Fibroblast of skin of left quadriceps (primary cell): ENCODE measurements around the gene ZNF425.
"Not testable (repeated sequence)": the region's sequence is repeated elsewhere in the genome, so short reads cannot be mapped to it uniquely, and the experiment has no call there.

ENCODE experiments used
- DNase-seq, 2 experiments: peaks; one replicate each; pipeline ENCODE4 v3.0.0-alpha.2; 2013; ENCODE audit warnings: low read depth in 2 of 2

The ZNF425 gene

DNA sequence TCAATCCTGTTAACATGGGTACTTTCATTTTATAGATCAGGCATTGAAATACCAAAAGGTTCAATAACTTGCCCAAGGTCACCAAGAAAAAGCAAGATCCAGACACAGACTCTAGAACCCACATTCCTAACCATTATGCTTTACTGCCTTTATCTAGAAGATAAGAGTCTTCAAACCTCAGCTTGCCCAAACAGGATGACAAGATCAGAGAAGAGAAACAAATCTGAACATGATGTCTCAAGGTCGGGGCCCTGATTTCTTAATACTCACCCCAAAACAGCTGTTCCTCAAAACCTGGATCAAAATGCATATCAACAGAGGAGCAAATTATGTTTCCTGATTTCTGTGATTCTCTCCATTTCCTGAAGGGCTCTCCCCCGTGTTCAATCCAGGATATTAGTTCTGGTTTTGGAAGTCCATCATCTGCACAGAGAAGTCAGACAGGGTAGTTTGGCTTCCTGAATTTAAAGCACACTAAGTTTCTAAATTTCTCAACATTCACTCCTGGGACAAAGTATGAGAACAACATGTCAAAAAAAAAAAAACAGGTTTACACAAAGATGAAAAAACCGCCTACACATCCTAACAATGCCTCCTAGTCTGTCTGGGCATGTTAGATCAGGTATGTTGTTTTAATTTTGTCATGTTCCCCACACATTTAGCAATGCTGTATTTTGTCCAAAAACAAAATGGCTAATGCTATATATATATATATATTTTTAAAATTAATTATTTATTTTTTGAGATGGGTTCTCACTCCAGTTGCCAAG is 51.8 kb downstream of the ZNF425 start:
- no peak for DNase-seq

DNA sequence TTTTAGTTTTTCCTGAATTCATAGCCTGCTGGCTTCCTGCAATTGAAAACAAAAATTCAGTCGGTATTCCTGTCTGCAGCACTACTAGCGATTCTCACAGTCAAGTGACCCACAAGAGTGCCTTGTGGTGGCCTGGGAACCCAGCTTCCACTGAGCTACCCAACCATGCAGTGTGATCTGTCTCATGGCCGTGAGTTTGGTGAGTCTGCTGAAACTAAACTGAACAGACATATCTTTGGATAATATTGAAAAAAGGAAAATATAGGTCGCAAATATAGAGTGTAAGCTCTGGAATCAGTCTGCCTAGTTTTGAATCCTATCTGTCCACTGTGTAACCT is 53.7 kb downstream of the ZNF425 start:
- no peak for DNase-seq

DNA sequence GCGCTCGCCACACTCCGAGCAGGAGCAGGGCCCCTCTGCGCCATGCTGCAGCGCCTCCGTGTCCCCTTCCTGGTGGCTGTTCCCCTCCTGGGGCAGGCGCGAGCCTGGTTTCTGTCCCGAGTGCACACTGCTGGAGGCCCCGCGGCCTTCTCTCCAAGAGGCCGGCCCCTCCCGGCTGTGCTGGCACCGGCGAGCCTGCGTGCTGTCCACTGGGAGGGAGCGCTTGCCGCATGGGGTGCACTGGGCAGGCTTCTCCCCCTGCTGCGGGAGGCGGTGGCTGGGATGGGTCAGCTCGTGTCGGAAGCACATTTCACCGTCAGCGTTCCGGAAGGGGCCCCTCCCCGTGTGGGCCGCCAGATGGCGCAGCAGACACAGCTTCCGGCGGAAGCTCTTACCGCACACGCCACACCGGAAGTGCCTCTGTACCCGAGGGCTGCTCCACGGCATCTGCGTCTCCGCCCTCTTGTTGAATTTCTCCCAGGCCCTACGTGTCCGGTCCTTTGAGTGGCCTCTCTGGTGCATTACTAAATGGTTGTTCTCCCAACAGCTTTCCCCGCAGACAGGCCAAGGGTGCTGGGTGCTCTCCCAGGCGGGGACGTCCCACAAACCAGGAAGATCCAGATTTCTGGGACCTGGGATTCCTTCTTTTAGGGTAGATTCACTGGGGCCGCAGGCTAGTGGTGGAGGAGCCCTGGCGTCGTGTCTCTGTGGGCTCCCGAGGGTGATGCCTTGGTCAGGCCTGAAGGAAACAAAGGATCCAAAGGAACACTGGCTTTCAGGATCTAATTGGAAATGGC is 54.3 kb downstream of the ZNF425 start:
- no peak for DNase-seq

DNA sequence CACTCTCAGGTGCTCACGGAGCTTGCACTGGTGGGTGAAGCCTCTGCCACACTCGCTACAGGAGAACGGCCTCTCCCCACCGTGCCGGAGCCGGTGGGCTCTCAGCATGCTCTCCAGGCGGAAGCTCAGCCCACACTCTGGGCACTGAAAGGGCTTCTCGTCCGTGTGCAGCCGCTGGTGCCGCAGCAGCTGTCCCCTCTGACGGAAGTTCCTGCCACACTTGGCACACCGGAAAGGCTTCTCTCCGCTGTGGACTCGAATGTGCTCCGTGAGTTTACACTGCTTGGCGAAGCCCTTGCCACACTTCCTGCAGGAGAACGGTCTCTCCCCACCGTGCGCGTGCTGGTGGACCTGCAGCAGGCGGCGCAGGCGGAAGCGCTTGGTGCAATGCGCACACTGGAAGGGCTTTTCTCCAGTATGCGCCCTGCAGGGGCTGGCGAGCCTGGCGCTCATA is 54.9 kb downstream of the ZNF425 start:
- DNase-seq, result no peak

DNA sequence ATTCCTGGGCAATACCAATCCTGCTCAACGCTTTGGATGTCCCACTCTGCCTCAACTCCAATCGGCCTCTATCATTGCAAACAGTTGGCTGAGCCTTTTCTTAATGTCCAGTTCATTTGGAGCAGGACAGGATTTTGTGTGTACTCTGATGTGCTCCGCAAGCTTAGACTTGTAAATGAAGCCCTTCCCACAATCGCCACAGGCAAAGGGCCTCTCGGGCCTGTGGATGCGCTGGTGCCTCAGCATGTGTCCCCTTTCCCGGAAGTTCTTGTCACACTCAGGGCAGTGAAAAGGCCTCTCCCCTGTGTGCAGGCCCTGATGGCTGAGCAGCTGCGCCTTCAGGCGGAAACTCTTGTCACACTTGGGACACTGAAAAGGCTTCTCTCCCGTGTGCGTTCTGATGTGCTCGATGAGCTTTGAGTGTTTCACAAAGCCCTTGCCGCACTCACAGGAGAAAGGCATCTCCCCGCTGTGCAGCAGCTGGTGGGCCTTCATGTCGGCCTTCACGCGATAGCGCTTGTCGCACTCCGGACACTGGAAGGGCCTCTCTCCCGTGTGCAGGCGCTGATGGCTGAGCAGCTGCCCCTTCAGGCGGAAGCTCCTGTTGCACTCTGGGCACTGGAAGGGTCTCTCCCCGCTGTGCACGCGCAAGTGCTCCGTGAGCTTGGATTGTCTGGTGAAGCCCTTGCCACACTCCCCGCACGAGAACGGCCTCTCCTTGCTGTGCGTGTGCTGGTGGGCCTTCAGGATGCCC is 55.6 kb downstream of the ZNF425 start:
- DNase-seq, result no peak

DNA sequence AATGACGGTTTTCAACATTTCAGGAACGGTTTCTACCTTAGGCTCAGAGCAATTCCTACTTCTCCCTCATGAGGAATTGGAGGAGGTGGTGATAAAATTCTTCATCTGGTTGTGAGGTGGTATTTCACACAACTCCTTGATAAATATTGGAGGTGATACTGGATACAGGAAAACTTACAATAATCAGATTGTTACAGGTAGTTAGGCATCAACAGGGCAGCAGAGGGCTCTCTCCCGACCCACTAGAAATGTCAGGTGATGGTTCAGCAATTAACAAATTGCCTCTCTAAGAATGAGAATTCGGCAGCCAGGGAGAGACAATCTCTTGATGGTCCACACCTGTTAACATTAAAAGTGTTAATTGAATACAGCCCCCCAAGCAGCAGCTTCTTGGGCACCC is 58.3 kb downstream of the ZNF425 start:
- no peak for DNase-seq

DNA sequence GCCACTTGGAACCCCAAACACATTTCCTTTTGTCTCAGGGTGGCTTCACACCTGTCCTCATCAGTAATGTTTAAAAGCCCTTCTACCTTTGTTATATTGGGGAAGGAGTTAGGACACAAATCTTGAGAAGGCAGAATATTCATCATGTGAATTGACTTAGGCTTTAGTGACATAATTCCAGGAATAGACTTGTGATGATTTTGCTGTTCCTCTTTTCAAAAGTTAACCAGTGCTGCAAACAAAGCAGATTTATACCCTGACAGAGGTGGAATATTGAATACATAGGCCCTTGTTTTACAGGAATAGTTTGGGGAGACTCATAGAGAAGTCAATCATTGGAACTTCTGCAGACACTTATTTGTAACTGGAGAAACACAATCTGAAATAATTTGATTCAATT is 62.6 kb downstream of the ZNF425 start:
- DNase-seq, result no peak

DNA sequence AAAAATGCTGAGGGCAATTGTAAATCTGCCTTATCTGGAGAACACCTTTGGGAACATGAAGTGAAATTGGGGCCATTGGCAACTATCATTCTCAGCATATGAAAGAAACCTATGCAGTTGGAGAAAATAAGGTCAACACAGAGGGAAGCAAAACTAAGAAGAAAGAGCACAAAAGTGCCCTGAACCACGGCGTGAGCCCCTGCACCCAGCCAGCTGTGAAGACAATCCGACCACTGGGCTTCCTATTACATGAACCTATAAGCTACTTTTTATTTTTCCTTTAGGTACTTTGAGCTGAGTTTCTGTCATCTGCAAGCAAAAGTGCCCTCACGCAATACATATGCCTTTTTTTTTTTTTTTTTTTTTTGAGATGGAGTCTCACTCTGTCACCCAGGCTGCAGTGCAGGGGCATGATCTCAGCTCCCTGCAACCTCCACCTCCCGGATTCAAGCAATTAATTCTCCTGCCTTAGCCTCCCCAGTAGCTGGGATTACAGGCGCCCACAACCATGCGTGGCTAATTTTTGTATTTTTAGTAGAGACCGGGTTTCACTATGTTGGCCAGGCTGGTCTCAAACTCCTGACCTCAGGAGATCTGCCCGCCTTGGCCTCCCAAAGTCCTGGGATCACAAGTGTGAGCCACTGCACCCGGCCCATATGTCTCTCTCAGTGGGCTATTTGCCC is 63.8 kb downstream of the ZNF425 start:
- not testable (repeated sequence) for DNase-seq

DNA sequence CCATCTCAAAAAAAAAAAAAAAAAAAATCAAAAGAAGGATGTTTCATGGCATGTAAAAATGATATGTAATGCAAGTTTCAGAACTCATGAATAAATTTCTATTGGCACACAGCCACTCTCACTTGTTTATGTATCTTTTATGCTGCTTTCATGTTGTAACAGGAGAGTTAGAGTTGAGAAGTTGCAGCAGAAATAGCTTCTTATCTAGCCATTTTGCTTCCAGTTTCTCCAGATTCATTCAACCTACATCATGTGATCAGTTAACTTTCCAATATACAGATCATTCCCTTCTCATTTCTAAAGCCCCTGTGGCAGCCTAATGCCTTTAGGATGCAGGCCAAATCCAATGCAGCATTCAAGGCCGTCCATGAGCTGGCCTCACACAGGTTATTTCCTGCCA is 66.0 kb downstream of the ZNF425 start:
- no peak for DNase-seq

DNA sequence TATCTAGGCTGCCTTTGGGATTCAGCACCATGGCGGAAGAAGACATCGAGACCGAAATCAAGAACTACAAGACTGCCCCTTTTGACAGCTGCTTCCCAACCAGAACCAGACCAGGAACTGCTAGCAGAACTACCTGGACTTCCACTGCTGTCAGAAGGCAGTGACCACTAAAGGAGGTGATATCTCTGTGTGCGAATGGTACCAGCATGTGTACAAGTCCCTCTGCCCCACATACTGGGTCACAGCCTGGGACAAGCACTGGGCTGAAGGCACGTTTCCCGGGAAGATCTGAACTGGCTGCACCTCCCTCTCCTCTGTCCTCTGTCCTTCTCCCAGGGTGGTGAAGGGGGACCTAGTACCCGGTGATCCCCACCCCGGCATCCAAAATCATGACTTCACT is 72.2 kb downstream of the ZNF425 start:
- no peak for DNase-seq

DNA sequence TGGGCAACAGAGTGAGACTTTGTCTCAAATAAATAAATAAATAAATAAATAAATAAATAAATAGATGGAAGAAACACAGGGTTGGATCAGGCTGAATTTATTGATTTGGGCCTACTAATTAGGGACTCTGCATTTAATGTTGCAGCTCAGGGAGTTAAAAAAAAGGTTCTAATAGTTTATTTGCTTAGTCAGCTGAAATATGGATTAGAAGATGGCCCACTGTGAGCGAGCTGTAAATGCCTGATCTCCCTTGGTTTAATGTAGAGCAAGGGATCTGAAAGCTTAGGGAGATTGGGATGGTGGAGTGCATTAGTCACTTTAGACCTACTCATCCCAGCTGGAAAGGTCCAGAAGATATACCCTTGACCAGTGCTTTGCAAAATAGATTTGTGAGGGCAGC is 72.7 kb downstream of the ZNF425 start:
- DNase-seq, result no peak
